Activated T-cell treated with anti-CD3 and anti-CD28 coated beads, Interleukin-2, amount 50 U/mL, for 24 hours (primary cell): ENCODE results near the gene CDC42BPA.
"Not testable (repeated sequence)": the region's sequence is repeated elsewhere in the genome, so short reads cannot be mapped to it uniquely, and the experiment has no call there.

Experiments
- DNase-seq: peaks from one replicate; pipeline ENCODE4 v3.0.0-alpha.2; 2020
- H3K27ac Mint-ChIP-seq: 2 replicates; pipeline ENCODE4 v1.8.0; 2020; ENCODE audit warnings: mild to moderate bottlenecking, mixed read lengths
- H3K27me3 Mint-ChIP-seq: 2 replicates; pipeline ENCODE4 v1.8.0; 2020; ENCODE audit warnings: mixed read lengths
- H3K36me3 Mint-ChIP-seq: 2 replicates; pipeline ENCODE4 v1.8.0; 2020; ENCODE audit warnings: low read depth, mixed read lengths
- H3K4me1 Mint-ChIP-seq: 2 replicates; pipeline ENCODE4 v1.8.0; 2020; ENCODE audit warnings: low read depth, mixed read lengths
- H3K4me3 Mint-ChIP-seq: 2 replicates; pipeline ENCODE4 v1.8.0; 2020; ENCODE audit warnings: mild to moderate bottlenecking, moderate library complexity, mixed read lengths
- H3K9me3 Mint-ChIP-seq: 2 replicates; pipeline ENCODE4 v1.8.0; 2020; ENCODE audit warnings: mixed read lengths

CDC42BPA gene

GRCh38 chr1:227234998-227235405, 83.3 kb downstream of the CDC42BPA start:
- H3K4me1 Mint-ChIP-seq, result no peaks in the 10 kb centered on the region
- H3K27me3 Mint-ChIP-seq, result peaks cover 45% of the 10 kb centered on the region
- H3K36me3 Mint-ChIP-seq, result no peaks in the 10 kb centered on the region

GRCh38 chr1:227231128-227231527, 87.2 kb downstream of the CDC42BPA start:
- not testable (repeated sequence) for DNase-seq, H3K36me3 Mint-ChIP-seq, H3K27ac Mint-ChIP-seq, H3K9me3 Mint-ChIP-seq, H3K4me3 Mint-ChIP-seq, H3K4me1 Mint-ChIP-seq
- H3K27me3 Mint-ChIP-seq, result peaks cover 23% of the 10 kb centered on the region

More at GRCh38 chr1:227234998-227235405, 83.3 kb downstream of the CDC42BPA start:
- Mint-ChIP-seq H3K27ac (no peak overlapping the region), H3K4me3 (no peak overlapping the region), H3K9me3 (no peaks in the 10 kb centered on the region)
- DNase-seq, result no peak

- DNase-seq, result no peak
- H3K9me3 Mint-ChIP-seq, result no peaks in the 10 kb centered on the region
- no peak overlapping the region for H3K27ac Mint-ChIP-seq
- H3K27me3 Mint-ChIP-seq, result peaks cover 9% of the 10 kb centered on the region
- no peaks in the 10 kb centered on the region for H3K4me1 Mint-ChIP-seq
- no peaks in the 10 kb centered on the region for H3K36me3 Mint-ChIP-seq
- H3K4me3 Mint-ChIP-seq, result no peak overlapping the region
Measured at GRCh38 chr1:227228201-227228600, 90.1 kb downstream of the CDC42BPA start.

- Mint-ChIP-seq H3K9me3 (no peaks in the 10 kb centered on the region), H3K36me3 (no peaks in the 10 kb centered on the region), H3K27me3 (peaks cover 14% of the 10 kb centered on the region), H3K4me1 (no peaks in the 10 kb centered on the region), H3K4me3 (no peak overlapping the region), H3K27ac (no peak overlapping the region)
- no peak for DNase-seq
Measured at GRCh38 chr1:227227761-227228160, 90.5 kb downstream of the CDC42BPA start.

GRCh38 chr1:227225715-227226346, 92.5 kb downstream of the CDC42BPA start:
- no peaks in the 10 kb centered on the region for H3K36me3 Mint-ChIP-seq
- H3K9me3 Mint-ChIP-seq, result no peaks in the 10 kb centered on the region
- H3K4me1 Mint-ChIP-seq, result no peaks in the 10 kb centered on the region
- peaks cover 17% of the 10 kb centered on the region for H3K27me3 Mint-ChIP-seq
- no peak overlapping the region for H3K27ac Mint-ChIP-seq
- H3K4me3 Mint-ChIP-seq, result no peak overlapping the region
- no peak for DNase-seq

- Mint-ChIP-seq H3K4me1 (no peaks in the 10 kb centered on the region), H3K27me3 (peaks cover 23% of the 10 kb centered on the region), H3K9me3 (no peaks in the 10 kb centered on the region), H3K27ac (no peak overlapping the region), H3K36me3 (no peaks in the 10 kb centered on the region), H3K4me3 (no peak overlapping the region)
- DNase-seq, result no peak
Measured at GRCh38 chr1:227223171-227223806, 95.0 kb downstream of the CDC42BPA start.

- Mint-ChIP-seq H3K36me3 (no peaks in the 10 kb centered on the region), H3K4me1 (no peaks in the 10 kb centered on the region), H3K4me3 (no peak overlapping the region), H3K27ac (no peak overlapping the region), H3K27me3 (peaks cover 28% of the 10 kb centered on the region), H3K9me3 (no peaks in the 10 kb centered on the region)
- DNase-seq, result no peak
Measured at GRCh38 chr1:227219715-227220292, 98.5 kb downstream of the CDC42BPA start.

GRCh38 chr1:227218870-227219573, 99.3 kb downstream of the CDC42BPA start:
- Mint-ChIP-seq H3K27me3 (peaks cover 31% of the 10 kb centered on the region), H3K4me3 (no peak overlapping the region), H3K36me3 (no peaks in the 10 kb centered on the region), H3K9me3 (no peaks in the 10 kb centered on the region), H3K27ac (no peak overlapping the region), H3K4me1 (no peaks in the 10 kb centered on the region)
- no peak for DNase-seq

- H3K36me3 Mint-ChIP-seq, result no peaks in the 10 kb centered on the region
- no peak overlapping the region for H3K4me3 Mint-ChIP-seq
- no peaks in the 10 kb centered on the region for H3K4me1 Mint-ChIP-seq
- peaks cover 28% of the 10 kb centered on the region for H3K27me3 Mint-ChIP-seq
- no peaks in the 10 kb centered on the region for H3K9me3 Mint-ChIP-seq
- H3K27ac Mint-ChIP-seq, result no peak overlapping the region
- DNase-seq, result no peak
Measured at GRCh38 chr1:227215863-227216510, 102.3 kb downstream of the CDC42BPA start.

- no peak overlapping the region for H3K27ac Mint-ChIP-seq
- H3K4me1 Mint-ChIP-seq, result no peaks in the 10 kb centered on the region
- no peak overlapping the region for H3K4me3 Mint-ChIP-seq
- no peaks in the 10 kb centered on the region for H3K9me3 Mint-ChIP-seq
- no peak for DNase-seq
- peaks cover 30% of the 10 kb centered on the region for H3K27me3 Mint-ChIP-seq
- H3K36me3 Mint-ChIP-seq, result no peaks in the 10 kb centered on the region
Measured at GRCh38 chr1:227214207-227214606, 104.1 kb downstream of the CDC42BPA start.

GRCh38 chr1:227213426-227213825, 104.9 kb downstream of the CDC42BPA start:
- H3K27ac Mint-ChIP-seq, result no peak overlapping the region
- no peaks in the 10 kb centered on the region for H3K9me3 Mint-ChIP-seq
- peaks cover 30% of the 10 kb centered on the region for H3K27me3 Mint-ChIP-seq
- H3K36me3 Mint-ChIP-seq, result no peaks in the 10 kb centered on the region
- H3K4me3 Mint-ChIP-seq, result no peak overlapping the region
- DNase-seq, result no peak
- H3K4me1 Mint-ChIP-seq, result no peaks in the 10 kb centered on the region

- H3K27me3 Mint-ChIP-seq, result peaks cover 25% of the 10 kb centered on the region
- no peaks in the 10 kb centered on the region for H3K9me3 Mint-ChIP-seq
- no peaks in the 10 kb centered on the region for H3K36me3 Mint-ChIP-seq
- no peak overlapping the region for H3K4me3 Mint-ChIP-seq
- no peak for DNase-seq
- no peak overlapping the region for H3K27ac Mint-ChIP-seq
- no peaks in the 10 kb centered on the region for H3K4me1 Mint-ChIP-seq
Measured at GRCh38 chr1:227212164-227212563, 106.1 kb downstream of the CDC42BPA start.

- peaks cover 25% of the 10 kb centered on the region for H3K27me3 Mint-ChIP-seq
- no peaks in the 10 kb centered on the region for H3K4me1 Mint-ChIP-seq
- no peaks in the 10 kb centered on the region for H3K9me3 Mint-ChIP-seq
- H3K4me3 Mint-ChIP-seq, result no peak overlapping the region
- H3K36me3 Mint-ChIP-seq, result no peaks in the 10 kb centered on the region
- DNase-seq, result no peak
- H3K27ac Mint-ChIP-seq, result no peak overlapping the region
Measured at GRCh38 chr1:227210604-227211003, 107.7 kb downstream of the CDC42BPA start.

GRCh38 chr1:227197064-227197463, 121.2 kb downstream of the CDC42BPA start:
- no peak for DNase-seq
- Mint-ChIP-seq H3K36me3 (no peaks in the 10 kb centered on the region), H3K27me3 (peaks cover 2% of the 10 kb centered on the region), H3K4me3 (no peak overlapping the region), H3K4me1 (peaks cover 4% of the 10 kb centered on the region), H3K9me3 (no peaks in the 10 kb centered on the region), H3K27ac (no peak overlapping the region)
